Measurements from ENCODE around the gene GARNL3. TPM values are rescaled to one million over a fixed set of nuclear protein-coding genes. Genes with fewer than 3 reads are reported as not detected.

GARNL3 gene
- total and polyA plus RNA-seq, 2 experiments from 2014 or later: 8.7 to 21.9 TPM

DNA sequence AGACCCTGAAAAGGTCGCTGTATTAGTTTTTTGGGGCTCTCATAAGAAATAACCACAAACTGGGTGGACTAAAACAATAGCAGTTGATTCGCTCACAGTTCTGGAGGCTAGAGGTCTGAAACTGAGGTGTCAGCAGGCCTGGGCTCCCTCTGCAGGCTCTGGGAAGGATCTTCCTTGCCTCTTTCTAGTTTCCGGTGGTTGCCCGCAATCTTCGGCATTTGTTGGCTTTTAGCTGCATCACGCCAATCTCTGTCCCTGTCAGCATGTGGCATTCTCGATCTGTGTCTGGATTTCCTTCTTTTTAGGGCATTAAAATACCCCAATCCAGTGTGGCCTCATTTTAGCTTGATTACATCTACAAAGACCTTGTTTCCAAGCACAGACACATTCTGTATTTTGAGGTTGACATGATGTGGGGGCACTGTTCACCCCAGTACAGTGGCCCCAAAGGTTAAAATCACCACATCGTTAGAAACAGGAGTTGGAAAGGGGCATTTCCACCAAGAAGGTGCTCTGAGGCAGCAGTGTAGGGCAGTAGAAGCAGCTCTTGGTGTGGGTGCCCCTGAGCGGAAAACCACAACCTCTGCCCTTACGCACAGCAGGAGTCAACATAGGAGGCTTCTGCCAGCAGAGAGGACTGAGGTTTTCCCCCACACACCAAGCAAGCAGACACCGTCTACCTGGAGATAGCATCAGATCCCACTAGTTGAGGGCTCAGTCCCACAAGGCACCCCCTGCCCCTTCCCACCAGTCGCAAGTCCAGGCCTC is 173.1 kb downstream of the GARNL3 start (continued):
- no peak for TF ChIP-seq ZNF462 (CRISPR knock-in tag; IDR thresholded peaks at IDR 0.05)
- TF ChIP-seq JUNB (IDR thresholded peaks at IDR 0.05; ENCODE audit: unreplicated experiment): no peak

DNA sequence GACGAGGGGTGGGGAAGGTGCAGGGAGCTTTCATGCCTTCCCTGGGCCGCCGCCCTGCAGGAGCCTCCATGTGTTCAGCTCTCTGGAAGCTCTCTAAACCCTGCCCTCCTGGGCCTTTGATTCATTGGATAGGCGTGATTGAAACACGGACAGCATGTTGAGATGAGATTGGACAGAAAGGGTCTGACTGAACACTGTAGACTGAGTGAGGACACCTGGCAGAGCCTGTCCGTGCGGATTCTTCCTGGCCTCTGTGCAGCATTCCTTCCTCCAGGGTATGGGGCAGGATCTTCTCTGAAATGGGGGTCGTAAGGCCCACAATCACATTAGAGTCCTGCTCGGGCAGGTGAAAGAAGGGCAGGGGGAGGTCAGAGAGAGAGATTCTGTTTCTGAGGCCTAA is 173.8 kb downstream of the GARNL3 start:
- 0 out of 2 replicates have a peak, but pooled peaks cover 5% of the 10 kb centered on the region for H3F3A ChIP-seq (replicated peaks; ENCODE audit: low read depth)
- H4K20me1 ChIP-seq (replicated peaks; ENCODE audit: insufficient read depth): peaks cover 4% of the 10 kb centered on the region
- H3K4me1 Mint-ChIP-seq: no peaks in the 10 kb centered on the region
- H3K4me3 ChIP-seq: no peak overlapping the region
- H3K4me2 ChIP-seq: no peak overlapping the region
- H3K4me1 ChIP-seq (ENCODE audit: insufficient read depth): no peaks in the 10 kb centered on the region
- ATAC-seq: no peak
- peaks cover 45% of the 10 kb centered on the region for H3K36me3 ChIP-seq (ENCODE audit: insufficient read depth)
- H3K36me3 Mint-ChIP-seq (ENCODE audit: low read depth): peaks cover 88% of the 10 kb centered on the region
- no peaks in the 10 kb centered on the region for H3K9me3 Mint-ChIP-seq
- no peak overlapping the region for H3K27ac ChIP-seq (ENCODE audit: low read depth)
- DNase-seq (ENCODE audit: low spot score): no peak
- no peaks in the 10 kb centered on the region for H3K9me2 ChIP-seq (ENCODE audit: insufficient read depth)
- no peak overlapping the region for H3K4me3 Mint-ChIP-seq
- H3K79me2 ChIP-seq (replicated peaks; ENCODE audit: insufficient read depth): no peaks in the 10 kb centered on the region
- no peak overlapping the region for H3K27ac Mint-ChIP-seq
- no peak overlapping the region for H2AFZ ChIP-seq
- H3K27me3 Mint-ChIP-seq (ENCODE audit: insufficient read depth, low read depth, poor library complexity): peaks cover 3% of the 10 kb centered on the region
- H3K27me3 ChIP-seq (ENCODE audit: insufficient read depth): no peaks in the 10 kb centered on the region
- TF ChIP-seq, protein P1, sequence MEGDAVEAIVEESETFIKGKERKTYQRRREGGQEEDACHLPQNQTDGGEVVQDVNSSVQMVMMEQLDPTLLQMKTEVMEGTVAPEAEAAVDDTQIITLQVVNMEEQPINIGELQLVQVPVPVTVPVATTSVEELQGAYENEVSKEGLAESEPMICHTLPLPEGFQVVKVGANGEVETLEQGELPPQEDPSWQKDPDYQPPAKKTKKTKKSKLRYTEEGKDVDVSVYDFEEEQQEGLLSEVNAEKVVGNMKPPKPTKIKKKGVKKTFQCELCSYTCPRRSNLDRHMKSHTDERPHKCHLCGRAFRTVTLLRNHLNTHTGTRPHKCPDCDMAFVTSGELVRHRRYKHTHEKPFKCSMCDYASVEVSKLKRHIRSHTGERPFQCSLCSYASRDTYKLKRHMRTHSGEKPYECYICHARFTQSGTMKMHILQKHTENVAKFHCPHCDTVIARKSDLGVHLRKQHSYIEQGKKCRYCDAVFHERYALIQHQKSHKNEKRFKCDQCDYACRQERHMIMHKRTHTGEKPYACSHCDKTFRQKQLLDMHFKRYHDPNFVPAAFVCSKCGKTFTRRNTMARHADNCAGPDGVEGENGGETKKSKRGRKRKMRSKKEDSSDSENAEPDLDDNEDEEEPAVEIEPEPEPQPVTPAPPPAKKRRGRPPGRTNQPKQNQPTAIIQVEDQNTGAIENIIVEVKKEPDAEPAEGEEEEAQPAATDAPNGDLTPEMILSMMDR (conservative IDR thresholded peaks at IDR 0.05; ENCODE audit: low read depth in 2 of 2): no peak
- TF ChIP-seq ZNF114 (CRISPR knock-in tag; IDR thresholded peaks at IDR 0.05) (no peak), EZH2 (IDR thresholded peaks at IDR 0.05; ENCODE audit: low read depth, unreplicated experiment) (no peak), EZH2phosphoT487 (IDR thresholded peaks at IDR 0.05; ENCODE audit: unreplicated experiment) (no peak), ZNF331 (CRISPR knock-in tag; IDR thresholded peaks at IDR 0.05; ENCODE audit: low read depth) (no peak), ZNF462 (CRISPR knock-in tag; IDR thresholded peaks at IDR 0.05) (no peak)
